ENCODE results near the gene ITIH1.
"Not testable (repeated sequence)": the region's sequence is repeated elsewhere in the genome, so short reads cannot be mapped to it uniquely, and the experiment has no call there.

ITIH1 gene

GRCh38 chr3:52774066-52774713, 3.2 kb upstream of the ITIH1 start:
- DNase-seq (ENCODE audit: low spot score) = no peak

DNA sequence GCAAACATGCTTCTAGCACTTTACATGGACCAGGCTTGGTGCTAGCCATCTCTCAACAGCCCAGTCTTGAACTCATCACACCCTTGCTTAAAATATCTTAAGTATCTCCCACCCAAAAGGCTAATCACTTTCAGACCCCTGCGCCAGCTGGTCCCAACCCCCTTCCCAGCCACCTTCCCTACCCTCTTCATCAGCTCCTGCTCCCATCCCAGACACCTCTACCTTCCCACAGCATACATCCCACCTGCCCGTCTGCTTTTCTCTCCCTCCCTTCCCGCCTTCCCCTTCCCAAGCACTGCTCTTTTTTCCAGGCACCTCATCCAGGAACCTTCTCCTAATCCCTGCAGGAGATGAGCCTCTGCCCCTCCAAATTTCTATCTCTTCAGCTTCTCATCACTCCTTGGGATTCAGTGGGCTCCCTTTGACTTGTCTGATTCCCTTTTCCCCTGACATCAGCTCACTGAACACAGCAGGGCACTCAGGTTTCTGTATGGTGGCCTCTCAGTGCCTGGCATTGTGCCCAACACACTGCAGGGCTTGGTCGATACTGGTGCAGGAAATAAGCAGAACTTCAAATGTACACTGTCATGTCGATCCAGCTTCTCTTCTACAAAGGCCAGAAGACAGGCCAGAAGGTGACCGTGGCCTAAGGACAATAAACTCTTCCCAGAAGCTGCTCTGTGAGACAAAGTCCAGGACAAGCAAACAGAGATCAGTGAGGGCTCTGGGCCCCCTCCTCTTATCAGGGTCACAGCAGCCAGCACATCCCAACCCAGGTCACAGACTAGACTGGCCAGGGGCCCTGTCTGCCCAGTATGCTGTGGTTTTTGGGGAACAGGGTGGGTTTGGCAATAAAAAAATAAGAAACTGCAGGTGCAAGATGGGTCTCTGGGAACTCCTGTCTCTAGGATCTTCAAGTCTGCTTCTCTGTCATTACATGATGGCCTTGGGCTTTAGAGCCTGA, 2.2 kb upstream of the ITIH1 start:
- no peak for DNase-seq (ENCODE audit: low spot score)

GRCh38 chr3:52775877-52776276, 1.5 kb upstream of the ITIH1 start:
- no peak for DNase-seq (ENCODE audit: low spot score)

GRCh38 chr3:52776486-52776885, 913 bp upstream of the ITIH1 start:
- DNase-seq (ENCODE audit: low spot score) = not testable (repeated sequence)

DNA sequence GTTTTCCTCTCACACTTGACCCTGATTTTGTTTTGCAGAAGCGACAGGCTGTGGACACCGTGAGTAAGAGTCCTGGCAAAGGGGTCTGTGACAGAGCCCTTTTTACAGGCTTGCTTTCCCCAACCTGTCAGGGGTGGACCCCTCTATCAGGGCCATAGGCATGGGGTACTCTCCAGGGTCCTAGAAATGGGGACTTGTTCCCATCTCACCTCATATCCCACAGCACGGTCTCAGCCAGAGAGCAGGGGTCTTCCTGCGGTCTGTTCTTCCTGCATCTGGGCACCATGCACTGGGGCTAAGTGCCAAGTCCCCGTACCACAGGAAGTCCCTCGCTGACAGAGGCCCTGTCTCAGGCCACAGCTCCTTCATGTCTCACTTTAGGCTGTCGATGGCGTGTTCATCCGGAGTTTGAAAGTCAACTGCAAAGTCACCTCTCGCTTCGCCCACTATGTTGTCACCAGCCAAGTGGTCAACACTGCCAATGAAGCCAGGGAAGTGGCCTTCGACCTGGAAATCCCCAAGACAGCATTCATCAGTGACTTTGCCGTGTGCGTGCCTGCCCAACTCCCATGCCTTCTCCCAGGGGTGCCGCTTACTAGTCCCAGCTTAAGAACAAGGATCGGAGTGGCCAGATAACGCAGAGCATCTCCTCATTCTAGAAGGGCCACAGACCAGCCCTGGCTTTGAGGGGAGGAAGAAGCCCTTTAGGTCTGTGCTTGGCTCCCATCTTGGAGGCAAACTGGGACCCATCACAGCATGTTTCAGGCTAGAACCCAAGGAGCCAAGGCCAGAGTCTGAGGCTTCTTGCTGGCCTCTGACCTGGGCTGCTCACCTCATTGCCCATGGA, 783 bp downstream of the ITIH1 start:
- DNase-seq (ENCODE audit: low spot score) = no peak

GRCh38 chr3:52779011-52779836, 1.8 kb downstream of the ITIH1 start:
- no peak for DNase-seq (ENCODE audit: low spot score)

- DNase-seq (ENCODE audit: low spot score) = no peak
Observed at GRCh38 chr3:52779837-52780585, 2.6 kb downstream of the ITIH1 start.

- no peak for DNase-seq (ENCODE audit: low spot score)
Observed at GRCh38 chr3:52781741-52782140, 4.3 kb downstream of the ITIH1 start.

DNA sequence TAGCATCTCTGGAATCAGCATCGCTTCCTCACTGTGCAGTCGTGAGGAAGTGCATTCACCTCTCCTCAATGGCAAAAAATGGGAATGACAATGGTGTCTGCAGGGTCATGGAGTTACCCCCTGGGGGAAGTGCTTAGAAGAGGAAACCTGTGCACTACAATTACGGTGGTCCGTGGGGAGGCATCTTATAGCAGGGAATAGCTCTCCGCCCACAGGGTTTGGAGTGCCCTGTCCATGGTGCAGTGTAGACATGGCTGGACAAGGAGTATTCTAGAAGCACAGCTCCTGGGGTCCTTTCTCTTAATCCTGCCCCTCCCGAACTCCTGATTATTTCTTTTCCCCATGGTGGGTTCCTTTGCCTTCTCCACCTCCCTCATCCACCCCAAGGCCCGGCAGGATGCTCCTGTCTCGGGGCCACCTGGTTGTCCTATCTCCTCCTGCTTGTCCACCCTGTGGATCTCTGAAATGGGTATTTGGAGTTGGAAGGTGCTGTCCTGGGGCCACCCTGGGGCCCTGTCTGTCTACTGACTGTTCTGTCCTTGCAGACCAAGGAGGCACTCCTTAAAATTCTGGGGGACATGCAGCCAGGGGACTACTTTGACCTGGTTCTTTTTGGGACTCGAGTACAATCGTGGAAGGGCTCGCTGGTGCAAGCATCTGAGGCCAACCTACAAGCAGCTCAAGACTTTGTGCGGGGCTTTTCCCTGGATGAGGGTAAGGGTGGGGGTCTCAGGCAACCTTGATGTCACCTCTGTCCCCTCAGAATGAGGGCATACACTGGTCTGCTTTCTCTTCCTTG, 5.2 kb downstream of the ITIH1 start:
- DNase-seq (ENCODE audit: low spot score) = no peak

DNA sequence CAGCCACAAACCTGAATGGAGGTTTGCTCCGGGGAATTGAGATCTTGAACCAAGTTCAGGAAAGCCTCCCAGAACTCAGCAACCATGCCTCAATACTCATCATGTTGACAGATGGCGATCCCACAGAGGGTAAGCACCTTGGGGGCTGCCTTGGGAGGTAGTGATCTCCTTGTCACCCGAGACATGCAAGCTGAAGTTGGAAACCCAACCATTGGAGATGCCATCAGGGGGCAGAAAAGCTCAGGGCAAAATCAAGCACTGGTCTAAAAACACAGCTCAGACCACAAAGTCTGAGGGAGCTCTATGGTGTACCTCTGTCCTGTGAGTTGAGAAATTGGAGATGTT, 5.8 kb downstream of the ITIH1 start:
- DNase-seq (ENCODE audit: low spot score) = no peak

- no peak for DNase-seq (ENCODE audit: low spot score)
Observed at GRCh38 chr3:52784021-52784621, 6.7 kb downstream of the ITIH1 start.

- no peak for DNase-seq (ENCODE audit: low spot score)
Observed at GRCh38 chr3:52784931-52785590, 7.7 kb downstream of the ITIH1 start.

DNA sequence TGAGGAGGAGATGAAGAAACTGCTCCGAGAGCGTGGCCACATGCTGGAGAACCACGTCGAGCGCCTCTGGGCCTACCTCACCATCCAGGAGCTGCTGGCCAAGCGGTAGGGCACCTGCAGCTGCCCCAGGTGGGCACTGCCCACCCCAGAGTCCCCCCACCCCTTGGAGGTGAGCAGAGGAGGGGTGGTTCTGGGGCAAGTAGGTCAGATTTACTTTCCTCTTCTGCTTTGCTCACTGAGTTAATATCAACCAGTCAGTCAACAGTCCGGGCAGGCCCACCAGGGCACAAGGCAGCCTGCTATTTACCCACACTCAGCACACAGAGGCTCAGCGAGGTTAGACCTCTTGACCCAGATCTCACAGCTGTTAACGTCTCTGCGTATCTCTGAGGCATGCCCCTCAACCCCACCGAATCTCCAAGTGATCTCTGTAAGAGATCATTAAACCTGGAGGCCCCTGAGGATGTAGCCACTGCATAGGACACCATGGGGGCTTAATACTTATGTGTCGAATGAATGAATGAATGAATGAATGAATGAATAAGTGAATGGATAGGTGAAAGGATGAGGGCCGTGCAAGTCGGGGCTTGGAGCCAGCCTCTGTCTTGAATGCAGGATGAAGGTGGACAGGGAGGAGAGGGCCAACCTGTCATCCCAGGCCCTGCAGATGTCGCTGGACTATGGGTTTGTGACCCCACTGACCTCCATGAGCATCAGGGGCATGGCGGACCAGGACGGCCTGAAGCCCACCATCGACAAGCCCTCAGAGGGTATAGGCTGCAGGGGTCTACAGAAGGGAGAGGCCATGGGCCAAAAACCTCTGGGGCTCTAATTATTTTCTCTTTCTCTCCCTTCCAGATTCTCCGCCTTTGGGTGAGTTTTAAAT, 9.2 kb downstream of the ITIH1 start:
- no peak for DNase-seq (ENCODE audit: low spot score)

DNA sequence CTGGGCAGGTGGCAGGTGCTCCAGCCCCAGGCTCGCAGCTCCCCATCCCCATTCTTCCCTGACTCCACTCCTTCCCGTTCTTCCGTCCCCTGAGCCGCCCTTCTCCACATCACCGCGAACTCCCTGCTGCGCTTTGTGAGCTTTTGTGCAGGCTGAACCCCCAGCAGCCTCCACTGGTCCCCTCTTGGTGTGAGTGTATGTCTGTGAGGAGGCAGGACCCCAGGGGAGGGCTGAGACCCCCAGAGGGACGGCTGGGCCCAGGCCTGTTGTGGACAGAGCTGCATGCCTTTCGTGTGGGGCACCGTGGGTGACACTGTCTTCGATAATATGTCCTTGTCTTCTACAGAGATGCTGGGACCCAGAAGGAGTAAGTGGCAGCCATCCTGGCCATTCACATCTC, 9.8 kb downstream of the ITIH1 start:
- DNase-seq (ENCODE audit: low spot score) = no peak

DNA sequence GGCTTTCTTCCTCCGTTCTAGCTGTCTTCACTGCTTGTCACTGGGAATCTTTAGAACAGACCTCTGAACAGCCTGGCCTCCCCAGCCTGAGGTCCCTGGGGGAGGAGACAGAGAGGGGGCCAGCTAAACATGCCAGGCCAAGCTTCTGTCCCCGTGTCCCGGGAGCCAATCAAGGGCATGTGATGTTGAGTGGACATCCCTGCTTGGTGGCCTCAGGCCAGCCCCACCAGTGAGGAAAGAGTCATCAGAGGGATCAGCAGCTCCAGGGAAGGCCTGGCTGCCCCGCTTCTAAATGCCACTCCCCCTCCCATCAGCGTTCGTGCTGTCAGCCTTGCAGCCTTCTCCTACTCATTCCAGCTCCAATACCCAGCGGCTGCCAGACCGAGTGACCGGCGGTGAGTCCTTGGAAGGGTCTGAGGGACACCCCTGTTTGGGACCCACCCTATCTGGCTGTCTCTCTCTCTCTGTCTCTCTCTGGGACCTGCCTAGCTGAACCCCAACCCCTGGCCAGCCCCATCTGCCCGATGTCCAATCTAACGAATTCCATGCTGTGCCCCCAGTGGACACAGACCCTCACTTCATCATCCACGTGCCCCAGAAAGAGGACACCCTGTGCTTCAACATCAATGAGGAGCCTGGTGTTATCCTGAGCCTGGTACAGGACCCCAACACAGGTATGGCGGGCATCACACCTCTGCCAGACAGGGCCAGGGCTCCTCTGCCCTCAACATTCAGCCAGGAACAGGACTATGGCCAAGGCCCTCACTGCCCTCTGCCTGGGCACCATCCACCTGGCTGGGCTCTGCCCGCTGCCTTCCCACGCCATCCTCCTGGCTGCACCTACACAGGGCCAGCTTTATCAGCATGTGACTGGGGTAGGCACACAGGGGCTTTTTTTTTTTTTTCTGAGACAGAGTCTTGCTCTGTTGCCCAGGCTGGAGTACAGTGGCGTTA, 10.6 kb downstream of the ITIH1 start:
- peak; percentile 64 for DNase-seq (ENCODE audit: low spot score)

- DNase-seq (ENCODE audit: low spot score) = no peak
Observed at GRCh38 chr3:52788890-52789745, 11.7 kb downstream of the ITIH1 start.
